Liver (tissue), 9 donors: ENCODE results near the gene FKBP9. TPM values are rescaled to one million over a fixed set of nuclear protein-coding genes. Genes with fewer than 3 reads are reported as not detected.

Experiments
- DNase-seq: peaks from one replicate; pipeline ENCODE4 v3.0.0-alpha.2; 2017; ENCODE audit warnings: low spot score
- H3K27ac ChIP-seq, 2 donors: one replicate each; pipeline ENCODE4 v1.7.0; 2013; ENCODE audit warnings: inconsistent platforms in 2 of 2, low read length in 2 of 2, control low read depth in 1 of 2, low read depth in 1 of 2, mild to moderate bottlenecking in 1 of 2
- H3K27me3 ChIP-seq, 4 donors: one replicate each; pipeline versions ENCODE4 v1.6.1 to v1.7.0; 2013; ENCODE audit warnings: low read length in 3 of 4, inconsistent platforms in 1 of 4, mild to moderate bottlenecking in 1 of 4, moderate library complexity in 1 of 4; ENCODE audit not compliant: control insufficient read depth in 4 of 4, insufficient read depth in 4 of 4
- H3K36me3 ChIP-seq, 4 donors: one replicate each; pipeline versions ENCODE4 v1.6.1 to v1.7.0; 2013; ENCODE audit warnings: low read length in 3 of 4, mild to moderate bottlenecking in 3 of 4, low read depth in 1 of 4, moderate library complexity in 1 of 4; ENCODE audit not compliant: control insufficient read depth in 4 of 4, insufficient read depth in 3 of 4
- H3K4me1 ChIP-seq, 4 donors: one replicate each; pipeline versions ENCODE4 v1.6.1 to v1.7.0; 2013; ENCODE audit warnings: low read length in 3 of 4, mild to moderate bottlenecking in 3 of 4, moderate library complexity in 1 of 4; ENCODE audit not compliant: control insufficient read depth in 4 of 4, insufficient read depth in 4 of 4
- H3K4me3 ChIP-seq, 3 donors: one replicate each; pipeline versions ENCODE4 v1.6.1 to v1.7.0; 2013; ENCODE audit warnings: low read length in 3 of 3, control low read depth in 1 of 3, low read depth in 1 of 3, mild to moderate bottlenecking in 1 of 3
- H3K9ac ChIP-seq, 2 donors: one replicate each; pipeline ENCODE4 v1.7.0; 2013; ENCODE audit warnings: low read length in 2 of 2, mild to moderate bottlenecking in 2 of 2, moderate library complexity in 2 of 2, control low read depth in 1 of 2, low read depth in 1 of 2
- H3K9me3 ChIP-seq, 4 donors: one replicate each; pipeline versions ENCODE4 v1.6.1 to v1.7.0; 2013; ENCODE audit warnings: low read length in 3 of 4; ENCODE audit not compliant: control insufficient read depth in 4 of 4
- ATF3 ChIP-seq: IDR thresholded peaks from 2 replicates; pipeline ENCODE4 v1.6.1; 2016; ENCODE audit warnings: antibody characterized with exemption
- CTCF ChIP-seq: fragments of 150-350 bp; IDR thresholded peaks from 2 replicates; pipeline ENCODE4 v1.5.1; 2017; ENCODE audit warnings: improper control_type of control experiment, low read depth, low read length; ENCODE audit not compliant: missing input control
- EGR1 ChIP-seq, 2 donors: IDR thresholded peaks; 2 replicates each; pipeline ENCODE4 v1.6.1; 2016 to 2018; ENCODE audit warnings: antibody characterized with exemption in 2 of 2, low read depth in 2 of 2
- GABPA ChIP-seq, 2 donors: IDR thresholded peaks in 1 of 2; conservative IDR thresholded peaks in 1 of 2; 2 replicates each; pipeline ENCODE4 v1.6.1; 2016; ENCODE audit warnings: antibody characterized with exemption in 2 of 2, mild to moderate bottlenecking in 1 of 2, moderate library complexity in 1 of 2
- HNF4A ChIP-seq, 2 donors: conservative IDR thresholded peaks; 2 replicates each; pipeline ENCODE4 v1.6.1; 2016; ENCODE audit warnings: antibody characterized with exemption in 2 of 2, mild to moderate bottlenecking in 2 of 2
- HNF4G ChIP-seq: IDR thresholded peaks from 2 replicates; pipeline ENCODE4 v1.6.1; 2016; ENCODE audit warnings: antibody characterized with exemption
- JUND ChIP-seq, 2 donors: IDR thresholded peaks; 2 replicates each; pipeline ENCODE4 v1.6.1; 2016; ENCODE audit warnings: antibody characterized with exemption in 2 of 2
- NR2F2 ChIP-seq: IDR thresholded peaks from 2 replicates; pipeline ENCODE4 v1.6.1; 2016; ENCODE audit warnings: antibody characterized with exemption
- RAD21 ChIP-seq, 2 donors: IDR thresholded peaks; 2 replicates each; pipeline ENCODE4 v1.6.1; 2016; ENCODE audit warnings: antibody characterized with exemption in 2 of 2, mild to moderate bottlenecking in 2 of 2
- REST ChIP-seq: IDR thresholded peaks from 2 replicates; pipeline ENCODE4 v1.6.1; 2016; ENCODE audit warnings: antibody characterized with exemption, mild to moderate bottlenecking
- RXRA ChIP-seq, 2 donors: IDR thresholded peaks; 2 replicates each; pipeline ENCODE4 v1.6.1; 2017 to 2018; ENCODE audit warnings: antibody characterized with exemption in 2 of 2, mild to moderate bottlenecking in 1 of 2
- SP1 ChIP-seq: IDR thresholded peaks from 2 replicates; pipeline ENCODE4 v1.6.1; 2018; ENCODE audit warnings: antibody characterized with exemption, mild to moderate bottlenecking
- TAF1 ChIP-seq: conservative IDR thresholded peaks from 2 replicates; pipeline ENCODE4 v1.6.1; 2016; ENCODE audit warnings: antibody characterized with exemption, mild to moderate bottlenecking
- YY1 ChIP-seq: IDR thresholded peaks from 2 replicates; pipeline ENCODE4 v1.6.1; 2016; ENCODE audit warnings: antibody characterized with exemption, mild to moderate bottlenecking
- ZBTB33 ChIP-seq: IDR thresholded peaks from 2 replicates; pipeline ENCODE4 v1.6.1; 2016; ENCODE audit warnings: antibody characterized with exemption
- WGBS: extraction: QIAGEN DNeasy Blood & Tissue Kit; methylation state at CpG from one replicate; pipeline ENCODE4 v1.1.7; 2013; 5-methylcytosine and 5-hydroxymethylcytosine counted together
- polyA plus RNA-seq, 2 donors: library from polyadenylated mRNA; stranded (reverse) in 1 of 2; unstranded in 1 of 2; fragments of 200-250 nt in 1 of 2; fragments of >200 nt in 1 of 2; fragmentation: Nextera tagmentation in 1 of 2; extraction: Ambion mirVana in 1 of 2; gene quantifications; one replicate each; pipeline versions ENCODE4 v1.2.1 to v1.2.3, GENCODE V29; 2013 to 2015
- total RNA-seq, 2 donors: library from RNA; depleted of rRNA; stranded (reverse); fragments of >200 nt; gene quantifications; one replicate each; pipeline ENCODE4 v1.2.3, GENCODE V29; 2014
- donor health status: healthy.
- donor health status: healthy.
- donor health status: healthy.
- donor health status: healthy.
- donor health status: healthy.

The FKBP9 gene
- total and polyA plus RNA-seq, 4 donors: 13.7 to 44.8 (median 20.2) TPM

GRCh38 chr7:33024189-33024757, 67.0 kb downstream of the FKBP9 start (continued):
- TF ChIP-seq CTCF (no peak), HNF4G (no peak), TAF1 (no peak), JUND (IDR thresholded peaks at IDR 0.05) (no peak), RXRA (IDR thresholded peaks at IDR 0.05) (no peak), SP1 (no peak), RAD21 (IDR thresholded peaks at IDR 0.05) (no peak), ATF3 (no peak)

GRCh38 chr7:33035776-33036175, 78.5 kb downstream of the FKBP9 start:
- TF ChIP-seq ZBTB33: no peak
- TF ChIP-seq EGR1 (IDR thresholded peaks at IDR 0.05; ENCODE audit: low read depth in 2 of 2): no peak
- TF ChIP-seq NR2F2: no peak
- no peak for TF ChIP-seq HNF4G
- no peak for TF ChIP-seq HNF4A (conservative IDR thresholded peaks at IDR 0.05)
- TF ChIP-seq YY1: no peak
- no peak for TF ChIP-seq GABPA (IDR thresholded peaks at IDR 0.05 in 1 of 2, conservative IDR thresholded peaks at IDR 0.05 in 1 of 2)
- no peak for TF ChIP-seq REST
- no peak for TF ChIP-seq RXRA (IDR thresholded peaks at IDR 0.05)
- TF ChIP-seq SP1: no peak
- no peak for TF ChIP-seq CTCF
- no peak for TF ChIP-seq ATF3
- H3K36me3 ChIP-seq: peaks cover 0 to 2% (median 0%) of the 10 kb centered on the region in 4 donors
- H3K9me3 ChIP-seq: no peaks in the 10 kb centered on the region
- H3K4me3 ChIP-seq: no peak overlapping the region
- DNase-seq: no peak
- no peaks in the 10 kb centered on the region for H3K27me3 ChIP-seq
- no peak overlapping the region for H3K9ac ChIP-seq
- WGBS: 95% methylated on average over 2 of the region's 2 CpGs
- H3K27ac ChIP-seq: no peak overlapping the region
- peaks cover 2 to 29% (median 15%) of the 10 kb centered on the region in 4 donors for H3K4me1 ChIP-seq
